Activated effector memory CD4-positive, alpha-beta T cell treated with Interleukin-2 at 50 U/mL for 16 hours (primary cell): Measurements from ENCODE around the gene CAMTA1.

Experiments
- DNase-seq: peaks from one replicate; pipeline ENCODE4 v3.0.0-alpha.2; 2020

CAMTA1 gene

GRCh38 chr1:7335224-7335879 is 550.1 kb downstream of the CAMTA1 start:
- no peak for DNase-seq

DNA sequence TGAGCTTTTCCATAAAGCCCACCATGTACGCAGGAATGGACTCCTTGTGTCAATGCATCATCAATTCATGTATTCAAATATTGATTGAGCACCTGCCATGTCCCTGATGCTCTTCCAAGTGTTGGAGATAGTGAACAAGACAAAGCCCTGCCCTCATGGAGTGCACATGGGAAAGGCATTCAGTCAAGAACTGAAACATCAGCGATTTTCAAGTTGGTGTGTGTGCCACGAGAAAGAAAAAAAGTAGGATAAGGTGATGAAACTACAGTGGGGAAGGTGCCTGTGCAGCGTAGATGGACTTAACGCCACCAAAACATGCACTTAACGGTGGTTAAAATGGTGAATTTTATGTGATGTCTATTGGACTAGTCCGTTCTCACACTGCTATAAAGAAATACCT is 553.2 kb downstream of the CAMTA1 start:
- DNase-seq, result no peak

- DNase-seq, result no peak
Measured at GRCh38 chr1:7339014-7339413, 553.8 kb downstream of the CAMTA1 start.

GRCh38 chr1:7339953-7340352 is 554.7 kb downstream of the CAMTA1 start:
- no peak for DNase-seq

- no peak for DNase-seq
Measured at GRCh38 chr1:7341145-7341905, 556.1 kb downstream of the CAMTA1 start.

- no peak for DNase-seq
Measured at GRCh38 chr1:7343882-7344281, 558.6 kb downstream of the CAMTA1 start.

GRCh38 chr1:7344299-7344698 is 559.0 kb downstream of the CAMTA1 start:
- DNase-seq, result no peak

- no peak for DNase-seq
Measured at GRCh38 chr1:7345516-7345915, 560.3 kb downstream of the CAMTA1 start.

DNA sequence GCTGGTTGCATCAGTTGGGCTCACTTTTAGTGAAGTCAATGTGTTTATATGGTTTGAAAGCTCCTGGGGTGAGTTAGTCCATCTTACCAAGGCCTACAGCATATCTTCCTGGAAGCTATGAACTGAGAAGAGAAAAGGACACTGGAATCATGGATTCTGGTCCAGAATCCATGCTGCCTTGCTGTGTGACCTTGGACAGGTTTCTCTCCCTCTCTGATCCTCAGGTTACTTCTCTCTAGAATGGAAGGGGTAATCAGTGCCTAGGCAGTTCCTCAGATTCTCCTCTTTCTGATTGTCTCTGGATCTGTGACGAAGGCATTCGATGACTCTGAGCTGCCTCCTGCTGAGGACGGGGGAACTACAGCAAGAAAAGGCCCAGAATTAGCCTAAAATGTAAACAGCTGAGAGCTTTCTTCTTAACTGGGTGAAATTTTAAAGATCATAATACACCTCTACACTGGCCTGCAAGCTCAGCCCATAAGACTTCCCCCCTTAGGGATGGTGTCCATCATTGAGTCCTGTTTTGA is 560.9 kb downstream of the CAMTA1 start:
- no peak for DNase-seq

DNA sequence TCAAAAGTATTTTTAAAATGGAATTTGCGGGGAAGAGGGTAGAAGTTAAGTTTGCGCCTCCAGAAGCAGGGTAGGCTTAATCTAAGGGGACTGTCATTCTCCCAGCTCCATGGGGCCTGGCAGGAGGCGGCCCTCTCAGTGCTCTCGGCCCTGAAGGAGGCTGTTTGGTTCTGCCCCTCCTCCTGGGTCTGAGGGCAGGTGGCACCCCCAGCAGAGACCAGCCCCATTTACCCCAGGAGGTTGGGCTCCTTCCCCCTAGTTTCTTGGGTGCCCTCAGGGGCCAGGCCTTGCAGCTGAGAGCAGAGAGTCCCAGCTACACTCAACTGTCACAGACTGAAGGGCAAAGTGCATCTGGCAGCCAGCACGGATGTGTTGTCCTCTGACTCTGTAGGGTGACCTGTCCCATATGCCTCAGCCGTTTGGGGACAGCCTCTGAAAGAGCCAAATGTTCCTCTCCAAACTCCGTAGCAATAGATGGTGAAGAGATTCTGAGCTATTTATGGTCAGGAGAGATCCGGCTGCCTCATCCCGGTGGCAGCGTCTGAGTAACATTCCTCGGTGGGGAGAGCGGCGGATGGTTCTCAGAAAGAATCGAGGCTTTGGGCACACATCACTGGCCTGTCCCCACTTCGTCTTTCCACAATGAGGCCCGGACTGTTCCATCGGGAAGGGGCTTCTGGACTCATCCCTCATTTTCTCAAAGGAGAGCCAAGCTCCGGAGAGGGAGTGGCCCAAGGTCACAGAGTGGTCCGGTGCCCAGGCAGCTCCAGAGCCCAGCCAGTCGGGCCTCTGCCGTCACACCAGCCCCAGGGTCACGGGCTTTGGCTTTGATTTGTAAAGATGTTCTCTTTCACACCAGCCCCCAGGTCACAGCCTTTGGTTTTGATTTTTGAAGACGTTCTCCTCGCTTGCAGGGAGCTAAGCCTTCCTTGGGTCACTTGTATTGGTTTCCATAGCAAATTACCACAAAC is 561.6 kb downstream of the CAMTA1 start:
- no peak for DNase-seq

DNA sequence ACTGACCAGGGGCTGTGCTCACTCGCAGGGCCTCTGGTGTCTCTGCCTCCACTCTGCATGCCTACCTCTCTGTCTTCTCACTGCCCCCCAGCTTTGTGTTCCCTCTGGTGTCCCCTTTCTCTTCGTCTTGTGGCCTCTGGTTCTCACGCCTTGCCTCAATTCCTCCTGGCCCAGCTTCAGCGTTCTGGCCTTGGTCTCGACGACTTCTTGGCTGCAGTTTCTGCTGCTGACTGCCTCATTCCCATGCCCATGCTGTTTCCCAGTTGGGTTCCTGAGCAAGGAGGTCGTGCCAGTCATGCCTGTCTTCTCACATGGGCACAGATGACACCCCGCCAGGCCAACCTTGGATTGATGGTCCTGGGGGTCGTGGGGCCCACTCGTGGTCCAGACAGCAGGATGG is 562.8 kb downstream of the CAMTA1 start:
- no peak for DNase-seq

DNA sequence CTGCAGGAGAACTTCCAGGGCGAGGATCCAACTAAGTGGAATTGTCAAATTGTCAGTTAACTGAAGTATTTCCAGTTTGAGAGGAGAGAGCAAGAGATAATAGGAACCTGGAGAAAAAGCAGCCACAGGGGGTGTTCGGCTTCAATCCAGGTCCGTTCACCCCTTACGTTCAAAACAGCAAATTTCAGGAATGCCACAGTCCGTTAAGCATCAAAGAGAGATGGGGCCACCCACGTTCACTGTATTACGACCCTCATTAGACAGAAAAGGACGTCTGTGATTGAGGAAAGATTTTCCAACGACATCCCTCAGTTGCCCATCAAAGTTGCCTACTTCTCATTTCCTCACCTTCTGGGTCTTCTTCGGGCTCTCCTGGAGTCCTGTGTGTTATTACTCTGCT is 563.3 kb downstream of the CAMTA1 start:
- DNase-seq, result no peak

GRCh38 chr1:7350804-7351203 is 565.5 kb downstream of the CAMTA1 start:
- no peak for DNase-seq

DNA sequence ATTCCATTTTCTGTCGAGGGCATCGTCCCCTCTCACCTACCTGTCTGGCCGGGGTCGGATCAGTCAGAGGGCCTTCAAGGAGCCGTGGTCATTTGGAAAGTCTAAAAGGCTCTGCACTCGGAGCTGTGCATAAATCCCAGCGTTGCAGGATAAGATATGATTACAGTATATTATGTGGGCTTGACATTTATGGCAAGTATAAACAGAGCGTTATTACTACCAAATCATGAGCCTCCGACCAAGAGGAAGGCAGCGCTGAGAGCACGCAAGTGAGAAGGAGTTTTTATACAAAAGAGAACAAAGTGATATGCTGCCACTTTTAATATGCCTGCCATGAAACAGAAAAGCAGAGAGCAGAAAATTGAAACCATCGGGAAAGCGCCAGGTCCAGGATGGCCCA is 566.4 kb downstream of the CAMTA1 start:
- no peak for DNase-seq

- DNase-seq, result no peak
Measured at GRCh38 chr1:7352364-7352763, 567.1 kb downstream of the CAMTA1 start.

DNA sequence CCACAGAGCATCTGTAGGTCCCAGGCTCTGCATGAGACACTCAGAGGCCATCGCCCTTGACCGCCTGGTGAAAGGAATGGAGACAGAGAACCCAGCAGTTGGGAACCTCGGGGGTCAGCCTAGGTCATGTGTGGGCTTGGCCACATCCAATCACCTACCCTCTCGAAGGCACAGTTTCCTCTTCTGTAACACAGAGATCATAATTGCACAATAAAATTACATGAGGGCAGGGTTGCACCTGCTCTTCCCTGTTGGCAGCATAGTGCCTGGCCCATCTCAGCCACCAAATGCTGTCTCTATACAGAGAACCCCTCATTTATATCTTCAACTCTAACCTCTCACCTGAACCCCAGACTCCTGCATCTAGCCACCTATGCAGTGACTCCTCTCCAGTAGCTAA is 567.7 kb downstream of the CAMTA1 start:
- no peak for DNase-seq

DNA sequence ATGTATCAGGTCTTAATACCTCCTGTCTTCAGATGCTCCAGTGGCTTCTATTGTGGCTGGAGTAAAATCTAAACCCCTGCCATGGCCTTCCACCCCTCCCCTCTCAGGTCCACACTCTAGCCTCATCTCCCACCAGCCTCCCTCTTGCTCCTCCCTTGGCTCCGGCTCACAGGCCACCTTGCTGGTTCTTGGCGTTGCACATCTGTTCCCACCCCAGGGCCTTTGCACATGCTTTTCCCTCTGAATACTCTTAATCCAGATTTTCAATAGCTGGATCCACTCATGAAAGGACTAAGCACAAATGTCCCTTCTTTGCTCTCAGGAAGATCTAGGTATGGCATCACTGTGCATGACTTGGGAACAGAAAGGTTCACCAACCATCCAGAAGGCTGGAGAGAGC is 570.4 kb downstream of the CAMTA1 start:
- no peak for DNase-seq

DNA sequence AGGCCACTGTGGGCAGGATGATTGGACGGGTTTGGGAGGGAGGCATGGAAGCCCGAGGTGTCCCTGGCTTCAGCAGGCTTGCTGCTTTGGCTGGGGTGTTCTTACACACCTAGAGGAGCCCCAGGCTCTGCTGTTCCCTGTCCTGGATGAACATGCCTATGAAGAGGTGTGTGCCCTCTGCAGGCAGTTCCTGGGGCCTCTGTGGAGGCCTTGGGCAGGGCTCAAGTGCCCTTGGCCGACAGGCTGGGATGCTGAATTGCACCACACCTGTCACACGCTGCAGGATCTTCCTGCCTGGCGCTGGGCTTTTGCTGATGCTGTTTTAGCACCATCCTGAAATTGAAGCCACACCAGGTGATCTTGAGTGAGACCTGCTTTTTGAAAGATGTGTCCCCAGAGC is 570.8 kb downstream of the CAMTA1 start:
- DNase-seq, result no peak

DNA sequence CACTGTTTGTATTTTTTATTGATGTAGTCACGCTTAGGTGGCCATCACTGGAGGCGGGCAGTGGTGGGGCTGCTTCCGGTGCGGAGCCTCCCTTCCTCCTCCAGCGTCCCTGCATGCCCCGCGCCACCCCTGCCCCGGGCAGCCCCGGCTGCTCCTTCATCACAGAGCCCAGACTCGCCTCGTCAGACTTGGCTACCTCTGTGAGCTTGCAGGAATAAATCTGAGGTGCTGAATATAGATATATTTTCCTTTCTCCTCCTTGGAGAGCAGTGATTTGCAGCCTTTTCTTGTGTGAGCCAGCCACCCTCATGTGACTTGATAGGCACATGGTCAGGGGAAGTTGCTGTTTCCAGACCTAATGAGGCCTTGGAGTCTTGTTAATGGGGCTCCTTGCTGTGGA is 573.2 kb downstream of the CAMTA1 start:
- DNase-seq, result no peak

GRCh38 chr1:7360526-7360925 is 575.3 kb downstream of the CAMTA1 start:
- no peak for DNase-seq

DNA sequence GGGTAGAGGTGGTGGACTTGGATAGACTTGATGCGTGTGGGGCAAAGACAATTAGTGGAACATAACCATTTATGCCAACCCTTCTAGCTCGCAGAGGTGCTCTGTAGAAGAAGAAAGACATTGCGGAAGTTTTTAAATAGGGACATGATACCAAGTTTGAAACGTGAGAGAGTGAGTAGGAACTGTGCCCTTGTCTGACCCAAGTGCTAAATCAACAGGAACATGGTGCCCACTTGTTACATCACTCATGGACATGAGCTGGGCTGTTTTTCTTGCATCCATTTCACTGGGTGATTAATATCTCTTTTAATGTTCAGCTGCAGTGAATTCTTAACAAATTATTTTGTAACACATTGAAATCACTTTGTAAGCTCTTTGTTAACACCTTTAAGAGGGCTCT is 577.7 kb downstream of the CAMTA1 start:
- no peak for DNase-seq

DNA sequence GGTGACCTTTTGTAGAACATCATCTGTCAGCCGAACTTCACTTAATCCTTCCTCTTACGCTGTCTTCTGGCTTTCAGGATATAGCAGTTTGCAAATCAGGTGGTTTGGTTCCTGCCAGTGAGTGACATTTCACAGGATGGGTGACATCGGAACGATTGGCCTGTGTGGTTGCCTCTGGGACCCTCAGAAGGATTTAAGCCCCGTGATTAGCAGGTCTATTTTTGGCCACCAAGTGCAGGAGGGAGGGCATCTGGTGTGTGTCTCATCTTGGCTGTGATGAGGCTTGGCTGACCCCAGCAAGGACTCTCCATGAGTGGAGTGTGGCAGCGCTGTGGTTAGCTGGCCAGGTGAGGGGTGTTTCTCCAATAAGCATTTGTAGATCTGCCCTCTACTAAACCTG is 578.2 kb downstream of the CAMTA1 start:
- no peak for DNase-seq

- no peak for DNase-seq
Measured at GRCh38 chr1:7365706-7366105, 580.5 kb downstream of the CAMTA1 start.
